Measurements from ENCODE around the gene RNASE9.
"Not testable (repeated sequence)": the region's sequence is repeated elsewhere in the genome, so short reads cannot be mapped to it uniquely, and the experiment has no call there.

RNASE9 gene

DNA sequence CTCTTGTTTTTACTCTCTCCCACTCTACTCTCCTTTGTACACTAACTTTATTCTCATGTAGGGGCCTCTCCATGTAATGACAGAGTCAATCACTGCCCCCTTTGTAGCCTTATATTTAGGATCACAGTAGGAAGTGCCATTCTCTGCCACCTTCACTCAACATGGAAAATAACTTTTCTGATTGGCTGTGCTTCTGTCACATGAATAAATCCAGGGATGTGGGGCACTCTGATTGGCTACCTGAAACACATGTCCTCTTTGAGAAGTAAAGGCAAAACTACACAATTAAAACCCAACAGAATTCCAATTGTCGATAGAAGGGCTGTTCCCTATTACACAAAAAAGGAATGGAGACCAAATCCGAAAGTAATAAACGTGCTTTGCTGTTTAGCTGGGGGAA is at the start of gene RNASE9:
RNASE9 (minus strand) TSS at position 87 of the 400 bp plus-strand sequence.
- DNase-seq, result no peak

DNA sequence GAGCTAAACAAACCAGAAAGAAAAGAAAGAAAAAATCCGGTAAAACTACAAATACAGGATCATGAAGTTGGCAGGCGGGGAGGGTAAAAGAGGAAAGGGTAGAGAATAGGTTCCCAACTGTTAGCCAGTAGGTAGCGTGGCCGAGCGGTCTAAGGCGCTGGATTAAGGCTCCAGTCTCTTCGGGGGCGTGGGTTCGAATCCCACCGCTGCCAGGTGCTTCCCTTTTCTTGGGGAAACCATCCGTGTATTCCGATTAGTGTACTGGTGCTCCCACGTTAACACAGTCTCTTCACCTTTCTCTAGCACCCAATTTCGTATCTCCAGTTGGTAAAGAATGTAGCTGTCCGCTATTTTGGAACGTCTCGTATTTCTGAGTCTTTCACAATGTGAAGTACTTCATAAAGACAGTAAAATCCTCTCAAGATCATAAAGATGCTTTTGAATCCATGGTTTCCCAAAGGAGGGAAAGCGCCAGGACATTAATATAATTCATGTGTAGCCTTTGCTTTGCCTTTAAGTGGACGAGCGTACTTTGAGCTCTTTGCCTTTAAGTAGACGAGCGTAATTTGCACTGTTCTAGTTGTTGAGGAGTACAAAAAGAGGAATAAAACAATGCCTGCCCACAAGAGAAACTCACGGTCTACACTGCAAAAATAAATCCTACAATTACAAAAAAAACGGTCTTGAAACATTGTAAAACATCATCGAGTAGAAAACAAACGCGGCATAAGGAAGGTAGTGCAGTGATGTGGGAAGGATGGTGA is 49.3 kb upstream of the RNASE9 start:
- peak; percentile 64 to 79 for DNase-seq

GRCh38 chr14:20609215-20610001 is 48.6 kb upstream of the RNASE9 start:
- DNase-seq, result peak; percentile 74 to 95

GRCh38 chr14:20608383-20609110 is 47.7 kb upstream of the RNASE9 start:
- no peak for DNase-seq

- no peak for DNase-seq
Observed at GRCh38 chr14:20607617-20608016, 46.8 kb upstream of the RNASE9 start.

GRCh38 chr14:20606902-20607242 is 46.0 kb upstream of the RNASE9 start:
- no peak for DNase-seq

DNA sequence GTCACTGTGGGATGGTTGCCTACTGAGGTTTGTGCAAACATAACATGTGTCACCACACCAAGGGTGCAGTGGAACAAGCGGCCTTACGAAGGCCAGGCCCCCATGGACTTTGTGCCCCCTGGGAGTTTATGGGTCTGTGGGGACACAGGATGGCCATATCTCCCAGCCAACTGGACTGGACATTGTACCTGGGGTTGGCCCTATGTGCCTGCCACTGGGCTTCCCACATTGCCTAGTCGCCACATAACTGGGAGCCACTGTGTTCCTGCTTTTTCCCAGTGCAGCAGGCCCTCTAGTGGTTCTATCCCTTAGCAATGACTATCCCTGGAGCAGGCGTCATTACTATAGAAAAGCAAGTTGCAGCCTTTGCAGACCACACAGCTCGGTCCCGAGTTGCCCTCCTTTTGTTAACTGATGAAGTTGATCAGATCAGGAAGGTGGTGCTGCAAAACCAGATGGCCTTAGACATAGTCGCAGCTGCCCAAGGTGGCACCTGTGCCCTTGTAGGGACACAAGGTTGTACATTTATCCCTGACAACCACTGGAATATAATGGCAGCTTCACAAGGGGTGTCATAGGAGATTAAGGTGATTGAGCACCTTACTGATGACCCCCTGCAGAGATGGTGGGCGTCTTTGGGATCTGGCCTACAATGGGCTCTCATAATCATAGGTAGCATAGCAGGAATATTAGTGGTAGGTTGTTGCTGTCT is 45.5 kb upstream of the RNASE9 start:
- DNase-seq, result peak in 1 of 2 donors; percentile 61

- no peak for DNase-seq
Observed at GRCh38 chr14:20603813-20604690, 43.2 kb upstream of the RNASE9 start.

- no peak for DNase-seq
Observed at GRCh38 chr14:20602583-20602982, 41.7 kb upstream of the RNASE9 start.

GRCh38 chr14:20601522-20601921 is 40.7 kb upstream of the RNASE9 start:
- no peak for DNase-seq

DNA sequence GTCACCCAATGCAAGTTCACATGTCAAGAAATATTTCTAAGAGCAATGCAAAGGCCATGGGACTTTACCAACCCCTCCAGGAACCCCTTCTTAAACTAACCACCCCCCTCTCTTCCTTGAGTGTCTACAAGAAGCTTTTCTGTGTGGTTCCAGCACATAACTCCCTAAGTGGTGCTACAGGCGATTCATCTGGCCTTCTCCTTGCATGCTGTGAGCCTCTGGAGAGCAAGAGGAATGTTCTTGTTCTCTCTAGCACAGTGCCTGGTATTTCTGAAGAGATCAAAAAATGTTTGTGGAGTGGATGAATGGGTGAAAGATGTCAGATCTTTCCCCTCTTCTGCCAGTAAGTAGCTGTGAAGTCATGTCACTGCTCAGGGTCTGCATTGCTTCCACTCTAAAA is 36.3 kb upstream of the RNASE9 start:
- no peak for DNase-seq

- DNase-seq, result not testable (repeated sequence)
Observed at GRCh38 chr14:20595726-20596125, 34.9 kb upstream of the RNASE9 start.

DNA sequence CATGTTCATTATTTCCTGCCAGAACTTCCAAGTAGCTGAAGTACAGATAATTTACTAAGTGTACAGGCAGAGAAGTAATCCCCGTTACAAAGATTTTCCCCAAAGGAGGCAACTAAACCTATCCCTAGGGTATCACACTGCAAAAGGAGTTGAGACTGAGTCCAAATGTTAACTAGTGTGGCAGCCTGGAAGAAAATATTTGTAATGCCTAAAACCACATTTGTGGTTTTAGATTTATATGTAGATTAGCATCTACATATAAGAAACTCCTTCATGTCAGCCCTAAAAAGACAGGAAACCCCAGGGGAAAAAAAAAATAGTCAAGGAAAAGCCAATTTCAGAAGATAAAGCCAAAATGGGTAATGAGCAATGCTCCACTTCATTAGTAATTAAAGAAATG is 31.7 kb upstream of the RNASE9 start:
- DNase-seq, result no peak

GRCh38 chr14:20591235-20591634 is 30.4 kb upstream of the RNASE9 start, which contains the start of gene RNASE12:
TSS of gene RNASE12 (minus strand) at chr14:20591376. CDS start at chr14:20590723, 653 bp downstream.
- no peak for DNase-seq

GRCh38 chr14:20587489-20588154 is 26.8 kb upstream of the RNASE9 start, which contains the start of gene RNASE11:
TSS of gene RNASE11 (minus strand) at chr14:20588001.
- DNase-seq, result no peak

GRCh38 chr14:20583908-20584307 is 23.1 kb upstream of the RNASE9 start:
- DNase-seq, result no peak

GRCh38 chr14:20583142-20583541 is 22.3 kb upstream of the RNASE9 start:
- DNase-seq, result no peak

DNA sequence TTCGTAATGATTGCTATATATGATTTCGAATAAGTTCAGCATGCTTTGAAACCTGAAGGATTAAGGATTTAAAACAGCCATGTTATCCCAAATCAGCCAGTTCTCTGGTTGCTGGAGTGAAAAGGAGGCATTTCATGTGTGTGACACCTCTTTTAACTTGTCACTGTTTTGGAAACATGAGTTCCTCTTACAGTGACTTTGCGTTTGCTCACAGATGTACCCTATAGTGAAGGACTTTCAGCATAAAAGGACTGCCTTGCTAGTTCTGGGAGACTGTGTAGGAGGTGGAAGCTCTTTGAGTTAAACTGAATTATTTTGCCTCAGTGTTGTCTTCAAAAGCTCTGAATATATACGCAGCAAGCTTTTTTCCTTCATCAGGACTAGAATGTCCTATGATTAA is 19.4 kb upstream of the RNASE9 start:
- peak in 1 of 2 donors; percentile 7 for DNase-seq

DNA sequence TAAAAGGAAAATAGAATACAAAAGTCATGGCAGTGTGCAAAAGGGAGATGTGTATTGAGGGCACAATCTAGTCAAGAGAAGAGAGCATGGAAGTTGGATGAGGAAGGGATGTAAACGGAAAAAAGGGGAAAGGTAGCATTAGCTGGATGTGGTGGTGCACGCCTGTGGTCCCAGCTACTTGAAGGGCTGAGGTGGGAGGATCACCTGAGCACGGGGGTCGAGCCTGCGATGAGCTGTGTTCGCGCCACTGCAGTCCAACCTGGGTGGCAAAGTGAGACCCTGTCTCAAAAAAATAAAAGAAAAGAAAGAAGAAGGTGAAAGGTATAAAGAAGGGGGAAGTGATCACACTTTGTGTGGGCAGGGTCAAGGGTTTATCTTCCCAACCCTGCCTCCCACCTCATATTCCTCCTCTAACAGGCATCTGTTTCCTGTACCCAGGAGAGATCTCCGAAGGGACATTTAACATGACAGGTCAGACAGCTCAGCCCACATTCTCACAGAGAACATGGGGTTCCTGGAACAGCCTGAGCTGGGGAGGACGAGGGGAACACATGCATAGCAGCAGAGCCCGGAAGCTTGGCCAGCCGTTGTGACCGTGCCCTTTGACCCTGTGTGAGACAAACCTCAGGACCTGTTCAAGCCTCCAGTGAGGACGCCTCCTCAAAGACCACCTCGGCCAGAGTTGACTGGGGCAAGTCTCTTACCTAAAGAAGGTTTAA is 18.1 kb upstream of the RNASE9 start:
- no peak for DNase-seq

DNA sequence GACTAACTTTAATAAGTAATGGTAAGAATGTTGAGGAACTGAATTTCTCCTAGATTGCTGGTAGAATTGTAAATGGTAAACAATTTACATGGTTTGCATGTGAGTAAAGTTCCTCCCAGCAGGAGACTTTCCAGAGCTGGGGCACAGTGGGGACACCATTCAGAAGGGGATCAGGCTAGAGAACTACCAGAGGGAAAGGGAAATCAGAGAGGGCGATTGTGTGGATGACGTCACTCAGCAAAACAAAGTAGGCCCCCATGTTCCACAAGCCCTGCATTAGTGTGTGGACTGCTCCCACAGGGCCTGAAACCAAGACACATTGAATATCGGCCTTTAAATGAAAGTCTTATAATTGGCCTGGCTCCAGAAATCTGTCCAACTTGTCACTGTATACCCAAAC is 17.5 kb upstream of the RNASE9 start:
- DNase-seq, result no peak
